ENCODE results near the gene PHF2. TPM values are rescaled to one million over a fixed set of nuclear protein-coding genes. Genes with fewer than 3 reads are reported as not detected.

Gene PHF2
- total and polyA plus RNA-seq, 9 of the 15 experiments (the other 6 are each of a cell fraction or from before 2014, with no cell fraction given), result 0.37 to 14.4 (median 8.1) TPM

GRCh38 chr9:93578844-93579243 lies 2.5 kb downstream of the PHF2 start:
- Histone ChIP-seq H3K4me3 (no peak overlapping the region), H3K27ac (ENCODE audit: extremely low read depth, low read depth, low read length) (no peak overlapping the region), H3K36me3 (ENCODE audit: control insufficient read depth, insufficient read depth, low read length) (no peaks in the 10 kb centered on the region), H3K4me2 (ENCODE audit: insufficient read depth, low read length) (no peak overlapping the region), H3K27me3 (ENCODE audit: control insufficient read depth in 2 of 2, insufficient read depth in 2 of 2, low read length in 2 of 2) (no peaks in the 10 kb centered on the region), H3K79me2 (ENCODE audit: control insufficient read depth, insufficient read depth, low read length) (peaks cover 44% of the 10 kb centered on the region), H4K20me1 (replicated peaks; ENCODE audit: control insufficient read depth, insufficient read depth, low read length) (peaks cover 9% of the 10 kb centered on the region), H3K4me1 (replicated peaks in 1 of 2; ENCODE audit: control insufficient read depth in 2 of 2, insufficient read depth in 2 of 2, low read length in 2 of 2) (peaks cover 21 to 47% of the 10 kb centered on the region in 2 experiments), H3K9ac (ENCODE audit: insufficient read depth in 1 of 2, low read depth in 2 of 2, low read length in 2 of 2) (no peak overlapping the region), H3K9me3 (replicated peaks; ENCODE audit: control insufficient read depth, insufficient read depth, low read depth, low read length) (no peaks in the 10 kb centered on the region), H2AFZ (ENCODE audit: low read depth, low read length) (no peak overlapping the region), H3K9me1 (ENCODE audit: control insufficient read depth, insufficient read depth, low read length) (no peaks in the 10 kb centered on the region)
- TF ChIP-seq ATF1 (CRISPR knock-in tag; IDR thresholded peaks at IDR 0.05) (no peak), ATF1 (tag; IDR thresholded peaks at IDR 0.05) (no peak)
- in situ Hi-C loops (cut with MboI), result no loop called here
- DNase-seq (ENCODE audit: extremely low read depth in 1 of 4, low spot score in 3 of 4), result no peak
- WGBS (ENCODE audit: insufficient coverage, low coverage, missing lambda C conversion rate), result 59% methylated on average over 5 of the region's 5 CpGs
- FAIRE-seq, result no peak
- intact Hi-C loops (cut with micrococcal nuclease), result loop anchor here (10.0 kb wide), 1 partner anchor 86 kb away; no protein-coding TSS in a partner anchor
- ChIA-PET CTCF (ENCODE audit: low intra/inter-chr PET ratio) (interaction anchor here (0.6 kb wide), 1 partner anchor 13 kb away, joined by 3 read pairs; no protein-coding TSS in a partner anchor), POLR2A (interaction anchor here (0.7 to 1.2 kb wide), 3 partner anchors 9 to 90 kb away, joined by 3 to 5 read pairs (median 4); no protein-coding TSS in a partner anchor)
- no TSS peak for BruUV-seq (replicated peaks)
- no peak for ATAC-seq

DNA sequence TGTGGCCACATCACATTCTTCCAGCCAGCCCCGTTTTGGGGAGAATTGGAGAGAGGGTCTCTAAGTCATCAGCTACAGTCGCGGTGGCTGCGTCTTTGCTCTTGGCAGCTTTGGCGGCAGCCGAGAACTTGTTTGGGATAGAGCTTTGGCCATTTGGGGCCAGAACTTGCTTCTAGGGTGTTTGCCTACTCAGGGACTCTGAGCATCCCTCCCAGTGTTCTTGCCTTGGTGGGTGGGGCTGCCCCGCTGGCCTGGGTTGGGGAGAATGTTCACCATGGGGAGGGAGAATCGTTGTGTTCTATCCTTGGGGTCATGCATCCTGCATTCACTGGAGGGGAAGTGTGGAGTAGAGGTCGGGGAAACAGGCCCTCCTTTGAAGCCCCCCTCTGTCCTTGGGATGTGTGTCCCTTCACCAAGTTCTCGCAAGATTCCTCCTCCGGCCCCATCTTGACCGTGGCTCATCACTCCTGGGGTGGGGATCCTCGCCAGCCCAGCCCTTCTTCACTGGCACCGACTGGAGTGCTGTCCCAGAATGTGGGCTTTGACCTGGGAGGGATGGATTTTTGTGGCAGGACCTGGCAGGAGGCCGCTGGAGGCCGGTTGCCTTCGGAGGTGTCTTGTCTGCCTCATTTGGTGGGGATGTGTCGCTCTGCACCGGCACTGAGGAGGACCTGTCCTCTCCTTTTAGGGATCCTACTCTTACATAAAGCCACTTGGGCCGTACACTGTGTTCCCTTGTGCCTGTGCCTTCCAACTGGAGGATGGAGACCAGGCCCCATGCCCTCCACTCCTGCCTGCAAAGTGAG lies 3.5 kb downstream of the PHF2 start:
- ATAC-seq (no peak), DNase-seq (ENCODE audit: extremely low read depth in 1 of 4, low spot score in 3 of 4) (no peak), FAIRE-seq (no peak)
- peaks cover 21 to 43% of the 10 kb centered on the region in 2 experiments for H3K4me1 ChIP-seq (replicated peaks in 1 of 2; ENCODE audit: control insufficient read depth in 2 of 2, insufficient read depth in 2 of 2, low read length in 2 of 2)
- H4K20me1 ChIP-seq (replicated peaks; ENCODE audit: control insufficient read depth, insufficient read depth, low read length), result peaks cover 9% of the 10 kb centered on the region
- H3K36me3 ChIP-seq (ENCODE audit: control insufficient read depth, insufficient read depth, low read length), result no peaks in the 10 kb centered on the region
- no peaks in the 10 kb centered on the region for H3K9me3 ChIP-seq (replicated peaks; ENCODE audit: control insufficient read depth, insufficient read depth, low read depth, low read length)
- no peak overlapping the region for H2AFZ ChIP-seq (ENCODE audit: low read depth, low read length)
- peak overlapping the region in 1 of 2 experiments; percentile 42; a peak in 1 of 4 replicates for H3K9ac ChIP-seq (ENCODE audit: insufficient read depth in 1 of 2, low read depth in 2 of 2, low read length in 2 of 2)
- in situ Hi-C loops (cut with MboI), result no loop called here
- H3K27ac ChIP-seq (ENCODE audit: extremely low read depth, low read depth, low read length), result no peak overlapping the region
- CTCF ChIA-PET (ENCODE audit: low intra/inter-chr PET ratio), result no interaction called here
- no peaks in the 10 kb centered on the region for H3K9me1 ChIP-seq (ENCODE audit: control insufficient read depth, insufficient read depth, low read length)
- H3K4me3 ChIP-seq, result no peak overlapping the region
- H3K4me2 ChIP-seq (ENCODE audit: insufficient read depth, low read length), result no peak overlapping the region
- intact Hi-C loops (cut with micrococcal nuclease), result loop anchor here (10.0 kb wide), 1 partner anchor 85 kb away; no protein-coding TSS in a partner anchor
- POLR2A ChIA-PET, result interaction anchor here (0.6 to 1.6 kb wide), 6 partner anchors 10 to 380 kb away, joined by 3 to 6 read pairs (median 6); no protein-coding TSS in a partner anchor
- WGBS (ENCODE audit: insufficient coverage, low coverage, missing lambda C conversion rate), result 78% methylated on average over 20 of the region's 20 CpGs
- BruUV-seq (replicated peaks), result no TSS peak
- H3K27me3 ChIP-seq (ENCODE audit: control insufficient read depth in 2 of 2, insufficient read depth in 2 of 2, low read length in 2 of 2), result no peaks in the 10 kb centered on the region
- peaks cover 53% of the 10 kb centered on the region for H3K79me2 ChIP-seq (ENCODE audit: control insufficient read depth, insufficient read depth, low read length)
- TF ChIP-seq RBM34 (IDR thresholded peaks at IDR 0.05; ENCODE audit: borderline replicate concordance, insufficient read depth, low read length), result no peak
- no peak for TF ChIP-seq ADNP (tag; IDR thresholded peaks at IDR 0.05)
- TF ChIP-seq ZNF311 (CRISPR knock-in tag; IDR thresholded peaks at IDR 0.05), result no peak
- TF ChIP-seq KLF13 (tag; IDR thresholded peaks at IDR 0.05; ENCODE audit: borderline replicate concordance, low read depth), result no peak
- TF ChIP-seq, protein P1, sequence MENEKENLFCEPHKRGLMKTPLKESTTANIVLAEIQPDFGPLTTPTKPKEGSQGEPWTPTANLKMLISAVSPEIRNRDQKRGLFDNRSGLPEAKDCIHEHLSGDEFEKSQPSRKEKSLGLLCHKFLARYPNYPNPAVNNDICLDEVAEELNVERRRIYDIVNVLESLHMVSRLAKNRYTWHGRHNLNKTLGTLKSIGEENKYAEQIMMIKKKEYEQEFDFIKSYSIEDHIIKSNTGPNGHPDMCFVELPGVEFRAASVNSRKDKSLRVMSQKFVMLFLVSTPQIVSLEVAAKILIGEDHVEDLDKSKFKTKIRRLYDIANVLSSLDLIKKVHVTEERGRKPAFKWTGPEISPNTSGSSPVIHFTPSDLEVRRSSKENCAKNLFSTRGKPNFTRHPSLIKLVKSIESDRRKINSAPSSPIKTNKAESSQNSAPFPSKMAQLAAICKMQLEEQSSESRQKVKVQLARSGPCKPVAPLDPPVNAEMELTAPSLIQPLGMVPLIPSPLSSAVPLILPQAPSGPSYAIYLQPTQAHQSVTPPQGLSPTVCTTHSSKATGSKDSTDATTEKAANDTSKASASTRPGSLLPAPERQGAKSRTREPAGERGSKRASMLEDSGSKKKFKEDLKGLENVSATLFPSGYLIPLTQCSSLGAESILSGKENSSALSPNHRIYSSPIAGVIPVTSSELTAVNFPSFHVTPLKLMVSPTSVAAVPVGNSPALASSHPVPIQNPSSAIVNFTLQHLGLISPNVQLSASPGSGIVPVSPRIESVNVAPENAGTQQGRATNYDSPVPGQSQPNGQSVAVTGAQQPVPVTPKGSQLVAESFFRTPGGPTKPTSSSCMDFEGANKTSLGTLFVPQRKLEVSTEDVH (IDR thresholded peaks at IDR 0.05; ENCODE audit: low read depth, partially characterized antibody), result no peak
- TF ChIP-seq ZNF408 (CRISPR knock-in tag; IDR thresholded peaks at IDR 0.05; ENCODE audit: low read depth), result no peak
- no peak for TF ChIP-seq ZNF324 (CRISPR knock-in tag; IDR thresholded peaks at IDR 0.05)
- no peak for TF ChIP-seq HNRNPK (IDR thresholded peaks at IDR 0.05; ENCODE audit: low read depth, low read length, poor library complexity, severe bottlenecking)
- no peak for TF ChIP-seq HLTF (IDR thresholded peaks at IDR 0.05)
- no peak for TF ChIP-seq MYC (IDR thresholded peaks at IDR 0.05; ENCODE audit: low read depth, low read length)
- no peak for TF ChIP-seq MYC (CRISPR knock-in tag; IDR thresholded peaks at IDR 0.05; ENCODE audit: borderline replicate concordance, low read depth)
